Prostate gland (tissue), 2 donors: Measurements from ENCODE around the gene TPRA1. TPM values are rescaled to one million over a fixed set of nuclear protein-coding genes. Genes with fewer than 3 reads are reported as not detected.

ENCODE experiments used
- DNase-seq: peaks from one replicate; pipeline ENCODE4 v3.0.0-alpha.2; 2019; ENCODE audit warnings: low spot score
- H3K27ac ChIP-seq, 2 donors: fragments of 200-600 bp; sonication (generic); 2 replicates each; pipeline ENCODE4 v1.5.1; 2017 to 2019
- H3K27me3 ChIP-seq: fragments of 200-600 bp; sonication (generic); replicated peaks from 2 replicates; pipeline ENCODE4 v1.5.1; 2019; ENCODE audit not compliant: insufficient read depth
- H3K36me3 ChIP-seq, 2 donors: fragments of 200-600 bp; sonication (generic); 1 replicate in 1 of 2; 2 replicates in 1 of 2; pipeline versions ENCODE4 v1.5.1 to v1.8.1; 2017 to 2019
- H3K4me1 ChIP-seq: fragments of 200-600 bp; sonication (generic); replicated peaks from 2 replicates; pipeline ENCODE4 v1.5.1; 2019
- H3K4me3 ChIP-seq, 2 donors: fragments of 200-600 bp; sonication (generic); 2 replicates each; pipeline ENCODE4 v1.5.1; 2017 to 2019
- H3K9me3 ChIP-seq: fragments of 200-600 bp; sonication (generic); 2 replicates; pipeline ENCODE4 v1.5.1; 2017
- POLR2A ChIP-seq: fragments of 450-650 bp; IDR thresholded peaks from one replicate; pipeline ENCODE4 v1.6.1; 2016; ENCODE audit warnings: antibody characterized with exemption, mild to moderate bottlenecking
- POLR2AphosphoS5 ChIP-seq: sonication (generic); formaldehyde crosslinking; IDR thresholded peaks from one replicate; pipeline ENCODE4 v1.6.1; 2017; ENCODE audit warnings: antibody characterized with exemption
- WGBS: methylation state at CpG from one replicate; pipeline ENCODE4 v1.1.5; 2018; 5-methylcytosine and 5-hydroxymethylcytosine counted together
- intact Hi-C: fragments of 100-400 bp; cut with DNase I; formaldehyde crosslinking; loops from one replicate; pipeline ENCODE4 v1.14.2; 2022
- total RNA-seq, 2 donors: library from RNA; depleted of rRNA; stranded (reverse); fragments of >200 nt; gene quantifications; one replicate each; pipeline ENCODE4 v1.1.0, GENCODE V29; 2016
- TF ChIP-seq, protein P1 (sequence below), 4 experiments: fragments of 200-600 bp in 2 of 4; fragments of 450-650 bp in 2 of 4; sonication (generic) in 2 of 4; IDR thresholded peaks; 1 replicate in 3 of 4; 2 replicates in 1 of 4; pipeline ENCODE4 v1.5.1; 2016 to 2019; ENCODE audit warnings: antibody characterized with exemption in 4 of 4, mild to moderate bottlenecking in 2 of 4, moderate library complexity in 2 of 4

TPRA1 gene
- total RNA-seq, 2 donors from 2014 or later: 46.6 to 73.1 TPM

DNA sequence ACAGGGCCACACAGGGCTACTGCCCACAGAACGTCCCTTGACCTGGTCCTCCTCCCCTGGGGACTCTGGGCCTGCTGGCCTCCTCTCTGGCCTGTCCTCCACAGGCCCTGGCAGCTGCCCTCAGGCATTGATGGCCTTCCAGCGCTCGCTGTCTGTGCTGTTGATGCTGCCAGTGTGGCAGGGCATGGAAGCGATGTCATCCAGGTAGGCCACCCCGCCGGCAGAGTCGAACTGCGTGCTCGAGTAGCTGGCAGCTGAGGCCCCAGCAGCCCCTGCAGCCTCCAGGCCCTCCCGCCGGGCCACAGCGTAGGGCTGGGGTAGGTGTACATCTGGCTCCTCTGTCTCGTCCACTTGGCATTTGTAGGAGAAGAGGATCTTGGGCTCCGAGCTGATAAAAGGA, 17.1 kb downstream of the TPRA1 start:
- Histone ChIP-seq H3K9me3 (no peaks in the 10 kb centered on the region), H3K36me3 (peaks cover 2 to 6% of the 10 kb centered on the region in 2 donors), H3K4me1 (no peaks in the 10 kb centered on the region), H3K27me3 (no peaks in the 10 kb centered on the region), H3K27ac (no peak overlapping the region), H3K4me3 (no peak overlapping the region)
- 92% methylated on average over 14 of the region's 14 CpGs for WGBS
- intact Hi-C loops: loop anchor here (10.0 kb wide), 2 partner anchors 251 to 1031 kb away; partner anchors contain the start of gene MGLL
- TF ChIP-seq, protein P1, sequence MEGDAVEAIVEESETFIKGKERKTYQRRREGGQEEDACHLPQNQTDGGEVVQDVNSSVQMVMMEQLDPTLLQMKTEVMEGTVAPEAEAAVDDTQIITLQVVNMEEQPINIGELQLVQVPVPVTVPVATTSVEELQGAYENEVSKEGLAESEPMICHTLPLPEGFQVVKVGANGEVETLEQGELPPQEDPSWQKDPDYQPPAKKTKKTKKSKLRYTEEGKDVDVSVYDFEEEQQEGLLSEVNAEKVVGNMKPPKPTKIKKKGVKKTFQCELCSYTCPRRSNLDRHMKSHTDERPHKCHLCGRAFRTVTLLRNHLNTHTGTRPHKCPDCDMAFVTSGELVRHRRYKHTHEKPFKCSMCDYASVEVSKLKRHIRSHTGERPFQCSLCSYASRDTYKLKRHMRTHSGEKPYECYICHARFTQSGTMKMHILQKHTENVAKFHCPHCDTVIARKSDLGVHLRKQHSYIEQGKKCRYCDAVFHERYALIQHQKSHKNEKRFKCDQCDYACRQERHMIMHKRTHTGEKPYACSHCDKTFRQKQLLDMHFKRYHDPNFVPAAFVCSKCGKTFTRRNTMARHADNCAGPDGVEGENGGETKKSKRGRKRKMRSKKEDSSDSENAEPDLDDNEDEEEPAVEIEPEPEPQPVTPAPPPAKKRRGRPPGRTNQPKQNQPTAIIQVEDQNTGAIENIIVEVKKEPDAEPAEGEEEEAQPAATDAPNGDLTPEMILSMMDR (IDR thresholded peaks at IDR 0.05): no peak
- no peak for DNase-seq

DNA sequence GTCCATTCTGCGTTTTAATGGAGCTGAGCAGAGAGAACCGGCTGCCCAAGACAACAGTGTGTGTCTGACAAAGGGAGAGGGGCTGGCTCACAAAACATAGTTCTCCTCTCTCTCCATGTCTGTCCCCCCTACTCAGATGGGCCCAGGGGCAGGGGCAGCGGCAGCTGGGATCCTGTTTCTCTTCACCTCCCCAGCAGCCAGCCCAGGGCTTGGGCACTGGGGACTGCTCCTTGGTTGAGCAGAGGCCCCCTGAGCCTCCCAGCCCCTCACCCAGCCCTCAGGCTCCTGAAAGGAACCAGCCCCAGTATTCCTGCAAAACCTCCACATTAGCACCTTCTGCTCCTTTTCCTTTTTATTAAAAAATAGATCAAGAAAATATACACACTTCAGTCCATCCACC, 17.8 kb downstream of the TPRA1 start:
- no peak overlapping the region for H3K27ac ChIP-seq
- no peaks in the 10 kb centered on the region for H3K4me1 ChIP-seq
- H3K9me3 ChIP-seq: no peaks in the 10 kb centered on the region
- no peaks in the 10 kb centered on the region for H3K27me3 ChIP-seq
- intact Hi-C loops: loop anchor here (10.0 kb wide), 2 partner anchors 252 to 1032 kb away; partner anchors contain the start of gene MGLL
- TF ChIP-seq, protein P1 (IDR thresholded peaks at IDR 0.05): no peak
- TF ChIP-seq POLR2AphosphoS5 (no peak), POLR2A (no peak)
- H3K4me3 ChIP-seq: no peak overlapping the region
- peaks cover 2 to 6% of the 10 kb centered on the region in 2 donors for H3K36me3 ChIP-seq
- 81% methylated on average over 3 of the region's 3 CpGs for WGBS
- no peak for DNase-seq

DNA sequence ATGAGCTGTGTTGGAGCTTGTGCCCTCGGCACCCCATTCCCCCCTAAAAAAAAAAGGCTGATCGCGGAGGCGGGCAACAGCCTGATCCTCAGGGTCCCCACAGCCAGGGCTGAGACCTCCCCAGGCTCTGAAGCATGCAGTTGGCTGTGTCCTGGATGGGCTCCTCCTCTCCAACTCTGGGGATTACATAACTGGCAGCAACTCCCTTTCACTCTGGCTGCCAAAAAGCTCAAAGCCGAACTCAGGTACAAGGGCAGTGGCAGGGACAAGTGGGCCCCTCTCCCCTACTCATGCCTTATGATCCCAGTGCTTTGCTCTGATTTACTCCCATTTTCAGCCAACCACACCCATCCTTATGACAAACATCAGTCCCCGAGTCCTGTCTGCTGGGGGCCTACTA, 18.3 kb downstream of the TPRA1 start:
- intact Hi-C loops: loop anchor here (10.0 kb wide), 2 partner anchors 253 to 1033 kb away; partner anchors contain the start of gene MGLL
- H3K27me3 ChIP-seq: no peaks in the 10 kb centered on the region
- 84% methylated on average over 6 of the region's 6 CpGs for WGBS
- DNase-seq: no peak
- no peaks in the 10 kb centered on the region for H3K4me1 ChIP-seq
- no peaks in the 10 kb centered on the region for H3K9me3 ChIP-seq
- H3K4me3 ChIP-seq: no peak overlapping the region
- H3K27ac ChIP-seq: no peak overlapping the region
- TF ChIP-seq POLR2A (no peak), POLR2AphosphoS5 (no peak)
- TF ChIP-seq, protein P1 (IDR thresholded peaks at IDR 0.05): no peak
- H3K36me3 ChIP-seq: peaks cover 2 to 6% of the 10 kb centered on the region in 2 donors

DNA sequence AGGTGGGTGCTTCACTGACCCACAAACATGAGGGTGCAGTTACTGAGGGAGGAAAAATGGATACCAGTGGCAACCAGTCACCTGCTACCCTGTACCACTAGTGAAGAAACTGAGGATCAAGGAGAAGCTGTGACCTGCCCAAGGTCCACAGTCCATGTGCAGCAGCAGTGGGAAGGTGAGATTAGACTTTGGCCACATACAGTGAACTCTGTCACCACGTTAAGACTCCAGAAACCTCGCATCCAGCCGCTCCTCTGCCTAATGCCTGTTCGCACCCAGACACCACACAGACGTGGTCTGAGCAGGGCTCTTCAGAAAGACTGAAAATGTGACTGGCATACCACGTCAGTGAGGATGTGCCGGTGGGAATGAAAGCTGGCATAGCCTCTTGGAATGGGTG, 20.0 kb downstream of the TPRA1 start:
- intact Hi-C loops: loop anchor here (10.0 kb wide), 2 partner anchors 254 to 1034 kb away; partner anchors contain the start of gene MGLL
- Histone ChIP-seq H3K9me3 (no peaks in the 10 kb centered on the region), H3K27ac (no peak overlapping the region), H3K4me1 (no peaks in the 10 kb centered on the region), H3K27me3 (no peaks in the 10 kb centered on the region), H3K36me3 (peaks cover 2 to 6% of the 10 kb centered on the region in 2 donors), H3K4me3 (no peak overlapping the region)
- DNase-seq: no peak
- WGBS: 94% methylated on average over 7 of the region's 7 CpGs
- TF ChIP-seq, protein P1 (IDR thresholded peaks at IDR 0.05): no peak
- TF ChIP-seq POLR2A (no peak), POLR2AphosphoS5 (no peak)

DNA sequence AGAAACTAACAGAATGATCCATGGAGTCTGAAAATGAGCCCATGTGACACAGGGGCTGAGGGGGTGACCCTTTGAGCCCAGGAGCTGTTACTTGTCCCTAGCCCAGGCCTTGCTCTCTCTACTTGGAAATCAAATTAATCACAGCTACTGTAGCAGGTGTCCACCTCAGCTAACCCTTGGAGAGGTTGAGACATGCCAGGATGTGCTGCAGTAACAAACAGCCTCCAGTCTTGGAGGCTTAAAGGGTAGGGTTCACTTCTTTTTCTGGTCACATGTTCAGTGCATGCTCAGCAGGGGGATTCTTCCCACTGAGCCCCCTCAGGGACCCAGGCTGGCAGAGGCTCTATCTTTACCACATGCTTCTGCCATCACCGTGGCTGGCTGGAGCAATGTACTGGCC, 21.4 kb downstream of the TPRA1 start:
- Histone ChIP-seq H3K27me3 (no peaks in the 10 kb centered on the region), H3K4me3 (no peak overlapping the region), H3K36me3 (peaks cover 2 to 6% of the 10 kb centered on the region in 2 donors), H3K27ac (no peak overlapping the region), H3K9me3 (no peaks in the 10 kb centered on the region), H3K4me1 (no peaks in the 10 kb centered on the region)
- WGBS: 62% methylated on average over 1 of the region's 1 CpG
- intact Hi-C loops: no loop called here
- no peak for DNase-seq
- no peak for TF ChIP-seq POLR2AphosphoS5
- no peak for TF ChIP-seq POLR2A
- TF ChIP-seq, protein P1 (IDR thresholded peaks at IDR 0.05): no peak
